Measurements from ENCODE around the gene RPS25. TPM values are rescaled to one million over a fixed set of nuclear protein-coding genes. Genes with fewer than 3 reads are reported as not detected.

The RPS25 gene
- 1,078 and 1,259 TPM in 2 replicates for total RNA-seq

- no peak for TF ChIP-seq CTCF (IDR thresholded peaks at IDR 0.05; ENCODE audit: extremely low read depth, low read depth, low read length)
- H3K4me1 ChIP-seq (ENCODE audit: insufficient read depth, low read length) = peaks cover 21% of the 10 kb centered on the region
- peak within 1 kb of the TSS; percentile 89 for H3K4me2 ChIP-seq (ENCODE audit: insufficient read depth, low read length)
- no peaks in the 10 kb centered on the region for H3K9me3 ChIP-seq (ENCODE audit: low read depth, low read length)
- no peaks in the 10 kb centered on the region for H3K27me3 ChIP-seq (ENCODE audit: insufficient read depth, low read length)
- H2AFZ ChIP-seq (ENCODE audit: low read length) = peak within 1 kb of the TSS; percentile 99
- H3K36me3 ChIP-seq (ENCODE audit: insufficient read depth, low read length) = peaks cover 54% of the 10 kb centered on the region
- peaks cover 13% of the 10 kb centered on the region for H4K20me1 ChIP-seq (ENCODE audit: insufficient read depth, low read length)
- peak within 1 kb of the TSS; percentile 87 for H3K27ac ChIP-seq (ENCODE audit: low read depth, low read length)
- peak; percentile 95 for DNase-seq (ENCODE audit: insufficient read length, low spot score, missing footprints)
- H3K79me2 ChIP-seq (ENCODE audit: insufficient read depth, low read length) = peaks cover 69% of the 10 kb centered on the region
- H3K4me3 ChIP-seq (ENCODE audit: insufficient read depth, low read length) = peak within 1 kb of the TSS; percentile 99
These were observed at the start of gene RPS25, which contains the start of gene TRAPPC4 for GRCh38 chr11:119018074-119018938. Gene RPS25 (minus strand): TSS chr11:119018343. CDS start chr11:119018284, 59 bp downstream. Gene TRAPPC4 (plus strand): TSS chr11:119018766. CDS start chr11:119018796, 30 bp downstream.

- Histone ChIP-seq H3K4me1 (ENCODE audit: insufficient read depth, low read length) (peaks cover 5% of the 10 kb centered on the region), H3K36me3 (ENCODE audit: insufficient read depth, low read length) (peaks cover 24% of the 10 kb centered on the region), H3K4me3 (ENCODE audit: insufficient read depth, low read length) (peak within 1 kb of the TSS; percentile 98), H4K20me1 (ENCODE audit: insufficient read depth, low read length) (no peaks in the 10 kb centered on the region), H3K9me3 (ENCODE audit: low read depth, low read length) (no peaks in the 10 kb centered on the region), H3K27ac (ENCODE audit: low read depth, low read length) (peak within 1 kb of the TSS; percentile 85), H2AFZ (ENCODE audit: low read length) (peak within 1 kb of the TSS; percentile 99), H3K27me3 (ENCODE audit: insufficient read depth, low read length) (no peaks in the 10 kb centered on the region), H3K79me2 (ENCODE audit: insufficient read depth, low read length) (peaks cover 50% of the 10 kb centered on the region), H3K4me2 (ENCODE audit: insufficient read depth, low read length) (peak within 1 kb of the TSS; percentile 90)
- peak; percentile 100 for DNase-seq (ENCODE audit: insufficient read length, low spot score, missing footprints)
- TF ChIP-seq CTCF (IDR thresholded peaks at IDR 0.05; ENCODE audit: extremely low read depth, low read depth, low read length) = no peak
These were observed 49.5 kb upstream of the RPS25 start, which contains the start of gene VPS11 for GRCh38 chr11:119067371-119068222. Gene VPS11 (plus strand): TSS chr11:119067818. CDS start chr11:119067824, 6 bp downstream.

GRCh38 chr11:119065369-119065768, 47.2 kb upstream of the RPS25 start:
- H4K20me1 ChIP-seq (ENCODE audit: insufficient read depth, low read length) = no peaks in the 10 kb centered on the region
- H3K27me3 ChIP-seq (ENCODE audit: insufficient read depth, low read length) = no peaks in the 10 kb centered on the region
- peak; percentile 87 for DNase-seq (ENCODE audit: insufficient read length, low spot score, missing footprints)
- peaks cover 8% of the 10 kb centered on the region for H3K4me1 ChIP-seq (ENCODE audit: insufficient read depth, low read length)
- peaks cover 46% of the 10 kb centered on the region for H3K79me2 ChIP-seq (ENCODE audit: insufficient read depth, low read length)
- no peak overlapping the region for H2AFZ ChIP-seq (ENCODE audit: low read length)
- no peak overlapping the region for H3K4me2 ChIP-seq (ENCODE audit: insufficient read depth, low read length)
- no peaks in the 10 kb centered on the region for H3K9me3 ChIP-seq (ENCODE audit: low read depth, low read length)
- peaks cover 8% of the 10 kb centered on the region for H3K36me3 ChIP-seq (ENCODE audit: insufficient read depth, low read length)
- H3K27ac ChIP-seq (ENCODE audit: low read depth, low read length) = no peak overlapping the region
- TF ChIP-seq CTCF (IDR thresholded peaks at IDR 0.05; ENCODE audit: extremely low read depth, low read depth, low read length) = peak; percentile 54
- H3K4me3 ChIP-seq (ENCODE audit: insufficient read depth, low read length) = no peak overlapping the region
